HepG2 (cell line): ENCODE data around the gene ZNF433. TPM values are rescaled to one million over a fixed set of nuclear protein-coding genes. Genes with fewer than 3 reads are reported as not detected.
A peak's percentile ranks its signal among the peaks of the same experiment; 100 is the strongest.

ENCODE experiments used
- CHCHD3 ChIP-seq: sonication (generic); formaldehyde crosslinking; IDR thresholded peaks from 2 replicates; pipeline ENCODE4 v1.8.0; 2022; ENCODE audit warnings: mild to moderate bottlenecking, missing genetic modification reagents, moderate library complexity
- ESRRA ChIP-seq: sonication (generic); formaldehyde crosslinking; IDR thresholded peaks from 2 replicates; pipeline ENCODE4 v1.5.1; 2020; ENCODE audit warnings: mild to moderate bottlenecking, low read depth, missing genetic modification reagents
- KAT2B ChIP-seq: fragments of 150-350 bp; IDR thresholded peaks from 2 replicates; pipeline ENCODE4 v1.6.1; 2014; ENCODE audit warnings: low read depth, low read length, borderline replicate concordance
- KLF12 ChIP-seq: sonication (generic); formaldehyde crosslinking; IDR thresholded peaks from 2 replicates; pipeline ENCODE4 v1.4.0; 2020; ENCODE audit warnings: missing genetic modification reagents, borderline replicate concordance
- MBNL3 ChIP-seq: fragments of 250-450 bp; sonication (Bioruptor Pico); conservative IDR thresholded peaks from 2 replicates; pipeline ENCODE4 v1.8.0; 2022; ENCODE audit warnings: mild to moderate bottlenecking, inconsistent platforms
- MTA1 ChIP-seq: sonication (generic); formaldehyde crosslinking; IDR thresholded peaks from 2 replicates; pipeline ENCODE4 v1.4.0; 2020; ENCODE audit warnings: missing genetic modification reagents, mild to moderate bottlenecking, borderline replicate concordance
- MTA3 ChIP-seq: sonication (generic); formaldehyde crosslinking; IDR thresholded peaks from 2 replicates; pipeline ENCODE4 v1.4.0; 2020; ENCODE audit warnings: missing genetic modification reagents
- RARG ChIP-seq: sonication (generic); formaldehyde crosslinking; IDR thresholded peaks from 2 replicates; pipeline ENCODE4 v1.4.0; 2020; ENCODE audit warnings: low read depth, mild to moderate bottlenecking, missing genetic modification reagents
- TAF1 ChIP-seq: sonication (generic); formaldehyde crosslinking; IDR thresholded peaks from 2 replicates; pipeline ENCODE4 v1.4.0; 2020; ENCODE audit warnings: missing genetic modification reagents
- ZC3H13 ChIP-seq: sonication (generic); formaldehyde crosslinking; IDR thresholded peaks from 2 replicates; pipeline ENCODE4 v1.8.1; 2023; ENCODE audit warnings: mild to moderate bottlenecking, missing genetic modification reagents, moderate library complexity
- ZFY ChIP-seq: sonication (generic); formaldehyde crosslinking; IDR thresholded peaks from 2 replicates; pipeline ENCODE4 v1.4.0; 2020; ENCODE audit warnings: missing genetic modification reagents
- ZNF451 ChIP-seq: sonication (generic); formaldehyde crosslinking; IDR thresholded peaks from 2 replicates; pipeline ENCODE4 v1.5.0; 2020; ENCODE audit warnings: mild to moderate bottlenecking, missing genetic modification reagents
- ZNF496 ChIP-seq: sonication (generic); formaldehyde crosslinking; IDR thresholded peaks from 2 replicates; pipeline ENCODE4 v1.8.1; 2023; ENCODE audit warnings: mild to moderate bottlenecking, moderate library complexity, missing genetic modification reagents; ENCODE audit not compliant: insufficient replicate concordance
- ZNF501 ChIP-seq: sonication (generic); formaldehyde crosslinking; IDR thresholded peaks from 2 replicates; pipeline ENCODE4 v1.5.1; 2020; ENCODE audit warnings: mild to moderate bottlenecking, moderate library complexity, missing genetic modification reagents
- ZNF557 ChIP-seq: sonication (generic); formaldehyde crosslinking; IDR thresholded peaks from 2 replicates; pipeline ENCODE4 v1.4.0; 2020; ENCODE audit warnings: missing genetic modification reagents
- polyA plus RNA-seq, 8 experiments: library from polyadenylated mRNA; depleted of rRNA in 3 of 8; stranded (reverse) in 7 of 8; unstranded in 1 of 8; fragments of >200 nt; fragmentation: Illumina TruSeq in 4 of 8; extraction: Trizol in 4 of 8; gene quantifications; 2 replicates each; pipeline versions ENCODE4 v1.2.1 to v1.2.3, GENCODE V29; 2011 to 2016; ENCODE audit warnings: low read depth in 4 of 8, missing spikeins in 1 of 8, mixed read lengths in 1 of 8; ENCODE audit not compliant: insufficient read depth in 1 of 8
- total RNA-seq, 5 experiments: library from RNA; depleted of rRNA; stranded (reverse); fragments of >200 nt; fragmentation: Illumina TruSeq; extraction: Trizol; gene quantifications; 2 replicates each; pipeline ENCODE4 v1.2.3, GENCODE V29; 2016; ENCODE audit warnings: low read depth in 1 of 5
- TF ChIP-seq, protein P1 (sequence below): sonication (generic); formaldehyde crosslinking; IDR thresholded peaks from 2 replicates; pipeline ENCODE4 v1.5.0; 2020; ENCODE audit warnings: mild to moderate bottlenecking, missing genetic modification reagents, borderline replicate concordance
- TF ChIP-seq, protein P2 (sequence below): sonication (generic); formaldehyde crosslinking; IDR thresholded peaks from 2 replicates; pipeline ENCODE4 v1.5.0; 2020; ENCODE audit warnings: mild to moderate bottlenecking, missing genetic modification reagents
- TF ChIP-seq, protein P3 (sequence below): sonication (generic); formaldehyde crosslinking; IDR thresholded peaks from 2 replicates; pipeline ENCODE4 v1.4.0; 2020; ENCODE audit warnings: missing genetic modification reagents
- TF ChIP-seq, protein P4 (sequence below): sonication (generic); formaldehyde crosslinking; IDR thresholded peaks from 2 replicates; pipeline ENCODE4 v1.5.0; 2020; ENCODE audit warnings: mild to moderate bottlenecking, missing genetic modification reagents

Gene ZNF433
- total and polyA plus RNA-seq, 2 of the 13 experiments (the other 11 are each of a cell fraction or from before 2014, with no cell fraction given): 1.8 to 4.9 TPM

DNA sequence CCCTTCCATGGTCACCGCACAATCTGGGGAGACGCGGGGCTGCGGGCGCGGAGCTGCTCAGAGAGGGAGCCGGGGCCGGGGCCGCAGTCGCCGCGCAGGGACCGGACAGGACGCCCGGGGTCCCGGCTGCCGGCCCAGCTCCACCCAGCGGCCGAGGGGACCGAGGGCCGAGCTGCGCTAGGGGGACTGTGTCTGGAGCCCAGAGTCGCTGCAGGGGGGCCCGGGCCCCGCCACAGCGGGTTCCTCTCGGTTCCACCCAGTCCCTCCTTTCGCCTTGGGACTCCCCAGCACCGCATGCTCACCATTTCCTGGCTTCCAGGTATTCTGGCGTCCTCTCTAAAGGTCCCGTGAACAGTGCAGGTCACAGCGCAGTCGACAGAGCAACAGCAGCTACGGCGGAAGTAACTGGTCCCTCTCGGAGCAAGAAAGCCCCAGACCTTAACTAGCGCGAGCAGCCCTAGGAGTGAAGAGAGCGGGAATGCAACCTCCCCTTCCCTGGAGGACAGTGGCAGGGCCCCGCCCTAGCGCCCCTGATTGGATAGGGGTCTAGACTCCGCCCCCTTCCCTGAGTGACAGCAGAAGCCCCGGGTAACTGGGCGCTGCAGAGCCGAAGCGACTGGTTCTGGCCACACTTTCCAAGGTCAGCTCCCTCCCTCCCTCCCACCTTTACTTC is 17.2 kb upstream of the ZNF433 start, which contains the start of gene ZNF878 (continued):
- TF ChIP-seq ZFY (CRISPR knock-in tag) (peak; percentile 74), ESRRA (CRISPR knock-in tag) (0 out of 2 replicates have a peak, but pooled peaks have one; percentile 24), ZNF501 (CRISPR knock-in tag) (peak; percentile 93), MTA3 (CRISPR knock-in tag) (no peak), ZNF557 (CRISPR knock-in tag) (no peak), KLF12 (peak; percentile 91; the same call in 1 of the 2 replicates), TAF1 (CRISPR knock-in tag) (peak; percentile 100), MTA1 (CRISPR knock-in tag) (peak; percentile 21; the same call in 1 of the 2 replicates), MBNL3 (CRISPR knock-in tag) (no peak), ZC3H13 (CRISPR knock-in tag) (peak; percentile 90), RARG (CRISPR knock-in tag) (no peak), KAT2B (no peak), CHCHD3 (no peak), ZNF496 (CRISPR knock-in tag) (no peak), ZNF451 (CRISPR knock-in tag) (no peak)
- TF ChIP-seq, protein P1, sequence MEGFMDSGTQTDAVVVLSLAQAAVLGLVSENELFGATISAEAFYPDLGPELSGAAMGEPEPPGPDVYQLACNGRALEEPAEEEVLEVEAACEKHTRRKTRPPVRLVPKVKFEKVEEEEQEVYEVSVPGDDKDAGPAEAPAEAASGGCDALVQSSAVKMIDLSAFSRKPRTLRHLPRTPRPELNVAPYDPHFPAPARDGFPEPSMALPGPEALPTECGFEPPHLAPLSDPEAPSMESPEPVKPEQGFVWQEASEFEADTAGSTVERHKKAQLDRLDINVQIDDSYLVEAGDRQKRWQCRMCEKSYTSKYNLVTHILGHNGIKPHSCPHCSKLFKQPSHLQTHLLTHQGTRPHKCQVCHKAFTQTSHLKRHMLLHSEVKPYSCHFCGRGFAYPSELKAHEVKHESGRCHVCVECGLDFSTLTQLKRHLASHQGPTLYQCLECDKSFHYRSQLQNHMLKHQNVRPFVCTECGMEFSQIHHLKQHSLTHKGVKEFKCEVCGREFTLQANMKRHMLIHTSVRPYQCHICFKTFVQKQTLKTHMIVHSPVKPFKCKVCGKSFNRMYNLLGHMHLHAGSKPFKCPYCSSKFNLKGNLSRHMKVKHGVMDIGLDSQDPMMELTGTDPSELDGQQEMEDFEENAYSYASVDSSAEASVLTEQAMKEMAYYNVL (CRISPR knock-in tag): peak; percentile 75; the same call in 1 of the 2 replicates
- TF ChIP-seq, protein P2, sequence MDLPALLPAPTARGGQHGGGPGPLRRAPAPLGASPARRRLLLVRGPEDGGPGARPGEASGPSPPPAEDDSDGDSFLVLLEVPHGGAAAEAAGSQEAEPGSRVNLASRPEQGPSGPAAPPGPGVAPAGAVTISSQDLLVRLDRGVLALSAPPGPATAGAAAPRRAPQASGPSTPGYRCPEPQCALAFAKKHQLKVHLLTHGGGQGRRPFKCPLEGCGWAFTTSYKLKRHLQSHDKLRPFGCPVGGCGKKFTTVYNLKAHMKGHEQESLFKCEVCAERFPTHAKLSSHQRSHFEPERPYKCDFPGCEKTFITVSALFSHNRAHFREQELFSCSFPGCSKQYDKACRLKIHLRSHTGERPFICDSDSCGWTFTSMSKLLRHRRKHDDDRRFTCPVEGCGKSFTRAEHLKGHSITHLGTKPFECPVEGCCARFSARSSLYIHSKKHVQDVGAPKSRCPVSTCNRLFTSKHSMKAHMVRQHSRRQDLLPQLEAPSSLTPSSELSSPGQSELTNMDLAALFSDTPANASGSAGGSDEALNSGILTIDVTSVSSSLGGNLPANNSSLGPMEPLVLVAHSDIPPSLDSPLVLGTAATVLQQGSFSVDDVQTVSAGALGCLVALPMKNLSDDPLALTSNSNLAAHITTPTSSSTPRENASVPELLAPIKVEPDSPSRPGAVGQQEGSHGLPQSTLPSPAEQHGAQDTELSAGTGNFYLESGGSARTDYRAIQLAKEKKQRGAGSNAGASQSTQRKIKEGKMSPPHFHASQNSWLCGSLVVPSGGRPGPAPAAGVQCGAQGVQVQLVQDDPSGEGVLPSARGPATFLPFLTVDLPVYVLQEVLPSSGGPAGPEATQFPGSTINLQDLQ (CRISPR knock-in tag): peak; percentile 81; the same call in 1 of the 2 replicates
- TF ChIP-seq, protein P3, sequence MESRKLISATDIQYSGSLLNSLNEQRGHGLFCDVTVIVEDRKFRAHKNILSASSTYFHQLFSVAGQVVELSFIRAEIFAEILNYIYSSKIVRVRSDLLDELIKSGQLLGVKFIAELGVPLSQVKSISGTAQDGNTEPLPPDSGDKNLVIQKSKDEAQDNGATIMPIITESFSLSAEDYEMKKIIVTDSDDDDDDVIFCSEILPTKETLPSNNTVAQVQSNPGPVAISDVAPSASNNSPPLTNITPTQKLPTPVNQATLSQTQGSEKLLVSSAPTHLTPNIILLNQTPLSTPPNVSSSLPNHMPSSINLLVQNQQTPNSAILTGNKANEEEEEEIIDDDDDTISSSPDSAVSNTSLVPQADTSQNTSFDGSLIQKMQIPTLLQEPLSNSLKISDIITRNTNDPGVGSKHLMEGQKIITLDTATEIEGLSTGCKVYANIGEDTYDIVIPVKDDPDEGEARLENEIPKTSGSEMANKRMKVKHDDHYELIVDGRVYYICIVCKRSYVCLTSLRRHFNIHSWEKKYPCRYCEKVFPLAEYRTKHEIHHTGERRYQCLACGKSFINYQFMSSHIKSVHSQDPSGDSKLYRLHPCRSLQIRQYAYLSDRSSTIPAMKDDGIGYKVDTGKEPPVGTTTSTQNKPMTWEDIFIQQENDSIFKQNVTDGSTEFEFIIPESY: no peak
- TF ChIP-seq, protein P4, sequence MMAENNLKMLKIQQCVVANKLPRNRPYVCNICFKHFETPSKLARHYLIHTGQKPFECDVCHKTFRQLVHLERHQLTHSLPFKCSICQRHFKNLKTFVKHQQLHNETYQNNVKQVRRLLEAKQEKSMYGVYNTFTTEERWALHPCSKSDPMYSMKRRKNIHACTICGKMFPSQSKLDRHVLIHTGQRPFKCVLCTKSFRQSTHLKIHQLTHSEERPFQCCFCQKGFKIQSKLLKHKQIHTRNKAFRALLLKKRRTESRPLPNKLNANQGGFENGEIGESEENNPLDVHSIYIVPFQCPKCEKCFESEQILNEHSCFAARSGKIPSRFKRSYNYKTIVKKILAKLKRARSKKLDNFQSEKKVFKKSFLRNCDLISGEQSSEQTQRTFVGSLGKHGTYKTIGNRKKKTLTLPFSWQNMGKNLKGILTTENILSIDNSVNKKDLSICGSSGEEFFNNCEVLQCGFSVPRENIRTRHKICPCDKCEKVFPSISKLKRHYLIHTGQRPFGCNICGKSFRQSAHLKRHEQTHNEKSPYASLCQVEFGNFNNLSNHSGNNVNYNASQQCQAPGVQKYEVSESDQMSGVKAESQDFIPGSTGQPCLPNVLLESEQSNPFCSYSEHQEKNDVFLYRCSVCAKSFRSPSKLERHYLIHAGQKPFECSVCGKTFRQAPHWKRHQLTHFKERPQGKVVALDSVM (CRISPR knock-in tag): peak; percentile 76
